H1 (cell line): ENCODE results near the gene UCHL1. TPM values are rescaled to one million over a fixed set of nuclear protein-coding genes. Genes with fewer than 3 reads are reported as not detected.
A peak's percentile ranks its signal among the peaks of the same experiment; 100 is the strongest.

ENCODE experiments used
- CTCF ChIA-PET: fragments of 300-600 bp; sonication (Branson Sonifier 250); formaldehyde crosslinking; loops from one replicate; lab custom pipeline; 2021; ENCODE audit not compliant: partially characterized antibody; lab: Charles Lee
- POLR2A ChIA-PET: fragments of 300-600 bp; sonication (Branson Sonifier 250); formaldehyde crosslinking; loops from one replicate; lab custom pipeline; 2021; ENCODE audit warnings: inconsistent platforms; ENCODE audit not compliant: partially characterized antibody; lab: Charles Lee
- DNase-seq, 2 experiments: peaks; one replicate each; pipeline versions ENCODE4 v3.0.0 to v3.0.0-alpha.2; 2010 to 2022; ENCODE audit warnings: low spot score in 2 of 2, low read depth in 1 of 2, mixed read lengths in 1 of 2
- FAIRE-seq: peaks from 2 replicates; lab custom pipeline; 2011; peaks lifted over from hg19 to GRCh38; lab: Jason Lieb, UNC
- H2AFZ ChIP-seq: 2 replicates; pipeline ENCODE4 v1.8.1; 2012; ENCODE audit warnings: low read length, inconsistent platforms
- H2AK5ac ChIP-seq: 2 replicates; pipeline ENCODE4 v1.6.1; 2013; ENCODE audit warnings: low read depth, low read length
- H2BK120ac ChIP-seq: replicated peaks from 2 replicates; pipeline ENCODE3; 2013; ENCODE audit warnings: low read depth, low read length, inconsistent platforms
- H2BK12ac ChIP-seq: 2 replicates; pipeline ENCODE4 v1.6.1; 2013; ENCODE audit warnings: low read depth, low read length
- H2BK15ac ChIP-seq: 2 replicates; pipeline ENCODE4 v1.6.1; 2013; ENCODE audit warnings: low read length
- H2BK20ac ChIP-seq: 2 replicates; pipeline ENCODE4 v1.6.1; 2013; ENCODE audit warnings: low read length
- H2BK5ac ChIP-seq: 2 replicates; pipeline ENCODE4 v1.6.1; 2013; ENCODE audit warnings: low read depth, low read length
- H3K14ac ChIP-seq: 2 replicates; pipeline ENCODE4 v1.6.1; 2013; ENCODE audit warnings: inconsistent platforms; ENCODE audit not compliant: insufficient read length
- H3K18ac ChIP-seq: 2 replicates; pipeline ENCODE4 v1.6.1; 2013; ENCODE audit warnings: low read length; ENCODE audit errors: extremely low read depth
- H3K23ac ChIP-seq: 2 replicates; pipeline ENCODE4 v1.6.1; 2013; ENCODE audit warnings: inconsistent platforms; ENCODE audit not compliant: insufficient read length
- H3K23me2 ChIP-seq: 2 replicates; pipeline ENCODE4 v1.6.1; 2013; ENCODE audit warnings: low read depth, low read length
- H3K27ac ChIP-seq: 2 replicates; pipeline ENCODE4 v1.6.1; 2011; ENCODE audit warnings: low read depth, low read length, inconsistent platforms
- H3K27me3 ChIP-seq, 4 experiments: replicated peaks in 1 of 4; 1 replicate in 1 of 4; 2 replicates in 3 of 4; pipeline versions ENCODE4 v1.6.1 to v1.8.1; 2011 to 2013; ENCODE audit warnings: low read length in 3 of 4, mild to moderate bottlenecking in 3 of 4, inconsistent platforms in 2 of 4, mixed read lengths in 2 of 4, moderate library complexity in 1 of 4; ENCODE audit not compliant: control insufficient read depth in 3 of 4, insufficient read depth in 3 of 4; ENCODE audit errors: extremely low read depth in 1 of 4
- H3K36me3 ChIP-seq, 4 experiments: 2 replicates each; pipeline versions ENCODE4 v1.6.1 to v1.8.1; 2011 to 2013; ENCODE audit warnings: mild to moderate bottlenecking in 4 of 4, low read length in 3 of 4, moderate library complexity in 2 of 4, control low read depth in 1 of 4, inconsistent platforms in 1 of 4; ENCODE audit not compliant: insufficient read depth in 4 of 4, control insufficient read depth in 2 of 4
- H3K4ac ChIP-seq: replicated peaks from 2 replicates; pipeline ENCODE3; 2013; ENCODE audit warnings: low read length, low read depth, mixed read lengths, inconsistent platforms; ENCODE audit not compliant: insufficient read length
- H3K4me1 ChIP-seq, 4 experiments: replicated peaks in 1 of 4; 1 replicate in 1 of 4; 2 replicates in 3 of 4; pipeline versions ENCODE4 v1.6.1 to v1.8.1; 2011 to 2013; ENCODE audit warnings: low read length in 3 of 4, inconsistent platforms in 2 of 4, mixed read lengths in 1 of 4; ENCODE audit not compliant: insufficient read depth in 4 of 4, control insufficient read depth in 3 of 4
- H3K4me2 ChIP-seq, 2 experiments: 2 replicates each; pipeline versions ENCODE4 v1.6.1 to v1.8.1; 2011 to 2013; ENCODE audit warnings: low read depth in 2 of 2, low read length in 2 of 2, control low read depth in 1 of 2, inconsistent platforms in 1 of 2, mild to moderate bottlenecking in 1 of 2; ENCODE audit not compliant: insufficient read depth in 1 of 2
- H3K4me3 ChIP-seq, 4 experiments: fragments of 200-600, 300-600 bp in 1 of 4; sonication (generic), shearing (Covaris generic), sonication (Bioruptor Twin) in 1 of 4; 2 replicates each; pipeline versions ENCODE4 v1.5.1 to v1.8.1; 2011 to 2016; ENCODE audit warnings: low read length in 4 of 4, low read depth in 3 of 4, control low read depth in 2 of 4, inconsistent platforms in 2 of 4, mild to moderate bottlenecking in 2 of 4, mixed read lengths in 1 of 4, moderate library complexity in 1 of 4; ENCODE audit not compliant: insufficient read depth in 2 of 4; ENCODE audit errors: extremely low read depth in 1 of 4
- H3K56ac ChIP-seq: replicated peaks from 2 replicates; pipeline ENCODE3; 2013; ENCODE audit warnings: low read depth, mild to moderate bottlenecking, mixed read lengths, low read length, inconsistent platforms; ENCODE audit not compliant: insufficient read length
- H3K79me1 ChIP-seq: 2 replicates; pipeline ENCODE4 v1.6.1; 2013; ENCODE audit warnings: low read depth, low read length, control low read depth
- H3K79me2 ChIP-seq, 2 experiments: 2 replicates each; pipeline versions ENCODE4 v1.6.1 to v1.8.1; 2012 to 2013; ENCODE audit warnings: low read length in 2 of 2, mild to moderate bottlenecking in 2 of 2, inconsistent platforms in 1 of 2; ENCODE audit not compliant: insufficient read depth in 2 of 2, control insufficient read depth in 1 of 2
- H3K9ac ChIP-seq, 4 experiments: replicated peaks in 1 of 4; 1 replicate in 1 of 4; 2 replicates in 3 of 4; pipeline versions ENCODE4 v1.6.1 to v1.8.1; 2011 to 2013; ENCODE audit warnings: low read depth in 3 of 4, low read length in 3 of 4, control low read depth in 2 of 4, mild to moderate bottlenecking in 2 of 4, moderate library complexity in 2 of 4, inconsistent platforms in 1 of 4; ENCODE audit errors: extremely low read depth in 1 of 4
- H3K9me3 ChIP-seq, 2 experiments: 2 replicates each; pipeline versions ENCODE4 v1.6.1 to v1.8.1; 2012 to 2013; ENCODE audit warnings: mild to moderate bottlenecking in 2 of 2, moderate library complexity in 2 of 2, control low read depth in 1 of 2, inconsistent platforms in 1 of 2, low read depth in 1 of 2, low read length in 1 of 2, mixed read lengths in 1 of 2; ENCODE audit not compliant: insufficient read depth in 2 of 2
- H4K20me1 ChIP-seq, 2 experiments: replicated peaks in 1 of 2; 2 replicates each; pipeline versions ENCODE3 to v1.8.1; 2011 to 2013; ENCODE audit warnings: inconsistent platforms in 2 of 2, low read length in 2 of 2, mild to moderate bottlenecking in 1 of 2; ENCODE audit not compliant: insufficient read depth in 2 of 2, control insufficient read depth in 1 of 2
- H4K5ac ChIP-seq: 2 replicates; pipeline ENCODE4 v1.6.1; 2013; ENCODE audit warnings: low read length, low read depth, mixed read lengths, inconsistent platforms; ENCODE audit not compliant: insufficient read length
- H4K8ac ChIP-seq: 2 replicates; pipeline ENCODE4 v1.8.0; 2013; ENCODE audit warnings: mild to moderate bottlenecking, moderate library complexity, low read length, inconsistent platforms; ENCODE audit not compliant: insufficient read depth; ENCODE audit errors: extremely low read depth
- H4K91ac ChIP-seq: replicated peaks from 2 replicates; pipeline ENCODE3; 2013; ENCODE audit warnings: low read length, mixed read lengths, inconsistent platforms; ENCODE audit not compliant: insufficient read length
- CREB1 ChIP-seq: IDR thresholded peaks from 2 replicates; pipeline ENCODE4 v1.6.1; 2012; ENCODE audit warnings: inconsistent platforms
- CTBP2 ChIP-seq: IDR thresholded peaks from 2 replicates; pipeline ENCODE4 v1.7.0; 2011; ENCODE audit warnings: borderline replicate concordance, mild to moderate bottlenecking, moderate library complexity, mixed read lengths, low read length; ENCODE audit not compliant: insufficient read depth, insufficient read length
- CTCF ChIP-seq, 3 experiments: IDR thresholded peaks; 1 replicate in 2 of 3; 2 replicates in 1 of 3; pipeline versions ENCODE4 v1.5.1 to v1.6.1; 2011; ENCODE audit warnings: low read length in 3 of 3, mild to moderate bottlenecking in 3 of 3, inconsistent platforms in 2 of 3, low read depth in 1 of 3, moderate library complexity in 1 of 3; ENCODE audit not compliant: insufficient read depth in 1 of 3; ENCODE audit errors: control extremely low read depth in 1 of 3
- FOSL1 ChIP-seq: IDR thresholded peaks from 2 replicates; pipeline ENCODE4 v1.6.1; 2011; ENCODE audit warnings: mild to moderate bottlenecking, low read depth, low read length, moderate library complexity; ENCODE audit not compliant: insufficient read depth
- RAD21 ChIP-seq, 2 experiments: IDR thresholded peaks in 1 of 2; conservative IDR thresholded peaks in 1 of 2; 2 replicates each; pipeline ENCODE4 v1.6.1; 2011; ENCODE audit warnings: low read depth in 2 of 2, low read length in 2 of 2, improper control_type of control experiment in 1 of 2, inconsistent platforms in 1 of 2, mild to moderate bottlenecking in 1 of 2, moderate library complexity in 1 of 2
- RFX5 ChIP-seq: IDR thresholded peaks from 2 replicates; pipeline ENCODE4 v1.6.1; 2011; ENCODE audit warnings: low read depth, low read length, improper control_type of control experiment, borderline replicate concordance
- SUZ12 ChIP-seq: fragments of 200-600 bp; sonication (generic); IDR thresholded peaks from 2 replicates; pipeline ENCODE4 v1.6.1; 2012; ENCODE audit warnings: mild to moderate bottlenecking, inconsistent platforms, low read length, moderate library complexity, mixed read lengths
- WGBS, 2 experiments: shearing (Covaris generic) in 1 of 2; methylation state at CpG; one replicate each; pipeline versions ENCODE4 v1.1.6 to v1.1.7; 2013 to 2015; ENCODE audit warnings: low lambda C conversion rate in 2 of 2, mixed read lengths in 2 of 2, inconsistent platforms in 1 of 2, low coverage in 1 of 2, missing lambda C conversion rate in 1 of 2; ENCODE audit not compliant: insufficient replicate concordance in 2 of 2, insufficient coverage in 1 of 2, insufficient read length in 1 of 2; ENCODE audit errors: extremely low coverage in 1 of 2, missing lambda C conversion rate in 1 of 2; 5-methylcytosine and 5-hydroxymethylcytosine counted together
- polyA plus RNA-seq, 7 experiments: library from polyadenylated mRNA; depleted of rRNA in 3 of 7; stranded (reverse) in 5 of 7; unstranded in 2 of 7; fragments of >200 nt in 5 of 7; fragments of 200-250 nt in 2 of 7; gene quantifications; 1 replicate in 5 of 7; 2 replicates in 1 of 7; 4 replicates in 1 of 7; pipeline versions ENCODE4 v1.2.1 to v1.2.3, GENCODE V29; 2011 to 2013; ENCODE audit warnings: missing spikeins in 2 of 7, mixed read lengths in 2 of 7
- total RNA-seq: library from RNA; stranded (reverse); fragmentation: NEBNext Ultra II Directional; extraction: Animal tissue kit (Norgen Biotek cat#: 25700); gene quantifications from 2 replicates; pipeline ENCODE4 v1.2.1, GENCODE V29; 2021

The UCHL1 gene
- total and polyA plus RNA-seq, 2 of the 8 experiments (the other 6 are each of a cell fraction or from before 2014, with no cell fraction given), result 781 to 1,717 TPM

DNA sequence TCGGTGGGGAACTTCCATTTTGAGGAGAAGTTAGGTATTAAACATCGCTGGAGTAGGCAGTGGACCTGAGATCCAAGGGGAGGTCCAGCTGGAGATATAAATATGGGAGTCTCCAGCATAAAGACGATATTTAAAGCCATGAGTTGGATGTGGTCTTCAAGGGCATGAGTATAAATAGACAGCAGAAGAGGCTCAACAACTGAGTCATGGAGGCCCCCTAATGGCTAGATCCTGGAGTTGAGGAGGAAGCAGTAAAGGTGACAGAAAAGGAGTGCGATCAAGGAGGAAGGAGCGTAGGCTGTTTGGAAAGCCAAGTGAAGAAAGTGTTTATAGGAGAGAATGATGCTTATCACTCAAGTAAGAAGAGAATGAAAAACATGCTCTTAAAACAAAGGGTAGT is 24.3 kb upstream of the UCHL1 start:
- no peak overlapping the region for H4K8ac ChIP-seq
- H3K4me3 ChIP-seq, result no peak overlapping the region
- H3K79me1 ChIP-seq, result no peaks in the 10 kb centered on the region
- ChIA-PET POLR2A (interaction anchor here (3.5 kb wide), 1 partner anchor 25 kb away, joined by 24 read pairs; the partner anchor contains the start of gene UCHL1), CTCF (interaction anchor here (0.6 to 1.5 kb wide), 6 partner anchors 12 to 324 kb away, joined by 3 to 6 read pairs (median 3); no protein-coding TSS in a partner anchor)
- H2BK120ac ChIP-seq, result no peak overlapping the region
- peak in 1 of 2 experiments; percentile 40 for DNase-seq
- H3K9ac ChIP-seq, result no peak overlapping the region
- 62% methylated on average over 5 of the region's 5 CpGs; no CpG with 5 or more reads in 1 of the 2 experiments for WGBS, 2 experiments
- H4K5ac ChIP-seq, result no peak overlapping the region
- no peaks in the 10 kb centered on the region for H3K27me3 ChIP-seq
- H3K36me3 ChIP-seq, result no peaks in the 10 kb centered on the region
- H3K18ac ChIP-seq, result no peak overlapping the region
- H2BK12ac ChIP-seq, result no peak overlapping the region
- H3K27ac ChIP-seq, result no peak overlapping the region
- H4K91ac ChIP-seq, result no peak overlapping the region
- H3K4ac ChIP-seq, result no peak overlapping the region
- H2BK20ac ChIP-seq, result no peak overlapping the region
- no peaks in the 10 kb centered on the region for H3K79me2 ChIP-seq
- H3K23ac ChIP-seq, result no peak overlapping the region
- FAIRE-seq, result no peak
- H3K14ac ChIP-seq, result no peak overlapping the region
- H3K23me2 ChIP-seq, result 0 out of 2 replicates have a peak, but pooled peaks cover 2% of the 10 kb centered on the region
- no peaks in the 10 kb centered on the region for H3K4me1 ChIP-seq
- TF ChIP-seq RAD21 (IDR thresholded peaks at IDR 0.05 in 1 of 2, conservative IDR thresholded peaks at IDR 0.05 in 1 of 2; ENCODE audit: low read depth in 2 of 2, low read length in 2 of 2), result peak; percentile 51 to 68
- no peak for TF ChIP-seq RFX5
- TF ChIP-seq CREB1, result no peak
- TF ChIP-seq CTCF (IDR thresholded peaks at IDR 0.05; ENCODE audit: control extremely low read depth in 1 of 3, insufficient read depth in 1 of 3, low read depth in 1 of 3, low read length in 3 of 3), result peak in 2 of 3 experiments; percentile 35 to 37; a peak in 3 of 4 replicates
- TF ChIP-seq FOSL1, result no peak
- no peak for TF ChIP-seq CTBP2
- TF ChIP-seq SUZ12, result no peak
- no peaks in the 10 kb centered on the region for H3K9me3 ChIP-seq
- no peak overlapping the region for H2AFZ ChIP-seq
- H2AK5ac ChIP-seq, result no peak overlapping the region
- no peak overlapping the region for H3K4me2 ChIP-seq
- no peaks in the 10 kb centered on the region for H4K20me1 ChIP-seq
- no peak overlapping the region for H2BK15ac ChIP-seq
- H3K56ac ChIP-seq, result no peak overlapping the region
- H2BK5ac ChIP-seq, result no peak overlapping the region
